PC-3 (cell line): Measurements from ENCODE around the gene HMCES.

Experiments
- EZH2 ChIP-seq: fragments of 300-600 bp; sonication (generic); IDR thresholded peaks from one replicate; pipeline ENCODE4 v1.6.1; 2017; ENCODE audit warnings: antibody characterized with exemption, mild to moderate bottlenecking, low read length; ENCODE audit not compliant: unreplicated experiment
- EZH2phosphoT487 ChIP-seq: fragments of 300-600 bp; sonication (generic); IDR thresholded peaks from 2 replicates; pipeline ENCODE4 v1.6.1; 2018; ENCODE audit warnings: mild to moderate bottlenecking, antibody characterized with exemption, low read length, borderline replicate concordance
- TF ChIP-seq, protein P1 (sequence below): fragments of 300-600 bp; sonication (generic); conservative IDR thresholded peaks from 2 replicates; pipeline ENCODE4 v1.5.1; 2017; ENCODE audit warnings: antibody characterized with exemption, low read depth, mild to moderate bottlenecking, low read length

DNA sequence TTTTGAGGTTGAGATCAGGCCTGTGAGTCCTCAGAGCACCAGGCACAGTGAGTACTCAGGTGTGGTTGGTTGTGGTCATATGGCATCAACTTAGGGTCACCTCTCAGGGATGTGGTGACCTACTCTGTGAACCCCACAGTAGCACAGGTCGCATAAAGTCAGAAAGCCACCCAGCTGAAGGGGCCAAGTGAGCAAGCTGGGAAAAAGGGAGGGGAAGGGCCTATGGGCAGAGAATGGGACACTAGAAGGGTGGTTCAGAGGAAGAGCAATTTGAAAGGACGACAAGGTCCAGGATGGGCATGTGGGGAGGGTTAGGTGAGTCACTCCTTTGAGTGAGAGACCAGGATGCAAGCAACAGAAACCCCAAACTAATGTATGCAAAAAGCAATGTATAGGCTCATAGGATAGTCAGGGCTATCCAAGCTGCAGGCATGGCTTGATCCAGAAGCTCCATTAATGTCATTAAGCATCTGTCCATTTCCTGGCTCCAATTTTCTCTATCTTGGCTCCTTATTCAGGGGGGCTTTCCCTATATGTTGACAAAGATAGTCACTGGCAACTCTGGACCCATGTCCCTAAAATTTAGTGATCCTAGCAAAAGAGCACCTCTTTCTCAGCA lies 33.5 kb downstream of the HMCES start:
- TF ChIP-seq, protein P1, sequence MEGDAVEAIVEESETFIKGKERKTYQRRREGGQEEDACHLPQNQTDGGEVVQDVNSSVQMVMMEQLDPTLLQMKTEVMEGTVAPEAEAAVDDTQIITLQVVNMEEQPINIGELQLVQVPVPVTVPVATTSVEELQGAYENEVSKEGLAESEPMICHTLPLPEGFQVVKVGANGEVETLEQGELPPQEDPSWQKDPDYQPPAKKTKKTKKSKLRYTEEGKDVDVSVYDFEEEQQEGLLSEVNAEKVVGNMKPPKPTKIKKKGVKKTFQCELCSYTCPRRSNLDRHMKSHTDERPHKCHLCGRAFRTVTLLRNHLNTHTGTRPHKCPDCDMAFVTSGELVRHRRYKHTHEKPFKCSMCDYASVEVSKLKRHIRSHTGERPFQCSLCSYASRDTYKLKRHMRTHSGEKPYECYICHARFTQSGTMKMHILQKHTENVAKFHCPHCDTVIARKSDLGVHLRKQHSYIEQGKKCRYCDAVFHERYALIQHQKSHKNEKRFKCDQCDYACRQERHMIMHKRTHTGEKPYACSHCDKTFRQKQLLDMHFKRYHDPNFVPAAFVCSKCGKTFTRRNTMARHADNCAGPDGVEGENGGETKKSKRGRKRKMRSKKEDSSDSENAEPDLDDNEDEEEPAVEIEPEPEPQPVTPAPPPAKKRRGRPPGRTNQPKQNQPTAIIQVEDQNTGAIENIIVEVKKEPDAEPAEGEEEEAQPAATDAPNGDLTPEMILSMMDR: no peak
- TF ChIP-seq EZH2 (no peak), EZH2phosphoT487 (no peak)
